GM12872 (cell line): ENCODE data around the gene NUDT1.

Experiments used
- CTCF ChIP-seq: IDR thresholded peaks from 3 replicates; pipeline ENCODE4 v1.5.1; 2011; ENCODE audit warnings: low read depth, mild to moderate bottlenecking, low read length, moderate library complexity; ENCODE audit not compliant: insufficient read depth

The NUDT1 gene

GRCh38 chr7:2201686-2202360 is 40.2 kb upstream of the NUDT1 start:
- no peak for TF ChIP-seq CTCF

GRCh38 chr7:2202361-2202761 is 39.7 kb upstream of the NUDT1 start:
- no peak for TF ChIP-seq CTCF

GRCh38 chr7:2202901-2203765 is 38.9 kb upstream of the NUDT1 start:
- no peak for TF ChIP-seq CTCF

- TF ChIP-seq CTCF, result no peak
These were observed 38.2 kb upstream of the NUDT1 start for GRCh38 chr7:2203766-2204300.

- no peak for TF ChIP-seq CTCF
These were observed 37.6 kb upstream of the NUDT1 start for GRCh38 chr7:2204446-2204845.

GRCh38 chr7:2205036-2205780 is 36.8 kb upstream of the NUDT1 start:
- TF ChIP-seq CTCF, result no peak

GRCh38 chr7:2208712-2209111 is 33.3 kb upstream of the NUDT1 start:
- no peak for TF ChIP-seq CTCF
